Mononuclear cell (primary cell): ENCODE results near the gene TRMT1. TPM values are rescaled to one million over a fixed set of nuclear protein-coding genes. Genes with fewer than 3 reads are reported as not detected.

ENCODE experiments used
- H3K27me3 ChIP-seq: 2 replicates; pipeline ENCODE4 v1.6.0; 2011; ENCODE audit warnings: low read length, control low read depth; ENCODE audit not compliant: insufficient read depth
- H3K4me1 ChIP-seq: 2 replicates; pipeline ENCODE4 v1.5.1; 2011; ENCODE audit warnings: mild to moderate bottlenecking, low read length, control low read depth; ENCODE audit not compliant: insufficient read depth
- H3K4me3 ChIP-seq: 2 replicates; pipeline ENCODE4 v1.5.1; 2011; ENCODE audit warnings: mild to moderate bottlenecking, low read length, moderate library complexity
- H3K9me3 ChIP-seq: 2 replicates; pipeline ENCODE4 v1.5.1; 2011; ENCODE audit warnings: low read depth, mild to moderate bottlenecking, control low read depth, low read length
- total RNA-seq: library from RNA; depleted of rRNA; stranded (reverse); fragments of >200 nt; gene quantifications from one replicate; pipeline ENCODE4 v1.2.3, GENCODE V29; 2012

Gene TRMT1
- total RNA-seq, 1 donor, result 30.7 TPM

DNA sequence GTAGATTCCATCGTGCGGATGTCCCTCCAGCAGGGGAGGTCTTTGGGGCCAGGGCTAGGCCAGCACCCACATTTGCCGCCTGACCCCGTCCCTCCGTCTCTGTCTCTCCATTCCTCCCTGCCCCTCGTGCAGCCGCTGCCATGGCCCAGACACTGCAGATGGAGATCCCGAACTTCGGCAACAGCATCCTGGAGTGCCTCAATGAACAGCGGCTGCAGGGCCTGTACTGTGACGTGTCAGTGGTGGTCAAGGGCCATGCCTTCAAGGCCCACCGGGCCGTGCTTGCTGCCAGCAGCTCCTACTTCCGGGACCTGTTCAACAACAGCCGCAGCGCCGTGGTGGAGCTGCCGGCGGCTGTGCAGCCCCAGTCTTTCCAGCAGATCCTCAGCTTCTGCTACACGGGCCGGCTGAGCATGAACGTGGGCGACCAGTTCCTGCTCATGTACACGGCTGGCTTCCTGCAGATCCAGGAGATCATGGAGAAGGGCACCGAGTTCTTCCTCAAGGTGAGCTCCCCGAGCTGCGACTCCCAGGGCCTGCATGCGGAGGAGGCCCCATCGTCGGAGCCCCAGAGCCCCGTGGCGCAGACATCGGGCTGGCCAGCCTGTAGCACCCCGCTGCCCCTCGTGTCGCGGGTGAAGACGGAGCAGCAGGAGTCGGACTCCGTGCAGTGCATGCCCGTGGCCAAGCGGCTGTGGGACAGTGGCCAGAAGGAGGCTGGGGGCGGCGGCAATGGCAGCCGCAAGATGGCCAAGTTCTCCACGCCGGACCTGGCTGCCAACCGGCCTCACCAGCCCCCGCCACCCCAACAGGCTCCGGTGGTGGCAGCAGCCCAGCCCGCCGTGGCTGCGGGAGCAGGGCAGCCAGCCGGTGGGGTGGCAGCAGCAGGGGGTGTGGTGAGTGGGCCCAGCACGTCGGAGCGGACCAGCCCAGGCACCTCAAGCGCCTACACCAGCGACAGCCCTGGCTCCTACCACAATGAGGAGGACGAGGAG, 18.8 kb upstream of the TRMT1 start:
- peaks cover 22% of the 10 kb centered on the region for H3K4me1 ChIP-seq
- H3K4me3 ChIP-seq, result no peak overlapping the region
- H3K9me3 ChIP-seq, result no peaks in the 10 kb centered on the region
- no peaks in the 10 kb centered on the region for H3K27me3 ChIP-seq

DNA sequence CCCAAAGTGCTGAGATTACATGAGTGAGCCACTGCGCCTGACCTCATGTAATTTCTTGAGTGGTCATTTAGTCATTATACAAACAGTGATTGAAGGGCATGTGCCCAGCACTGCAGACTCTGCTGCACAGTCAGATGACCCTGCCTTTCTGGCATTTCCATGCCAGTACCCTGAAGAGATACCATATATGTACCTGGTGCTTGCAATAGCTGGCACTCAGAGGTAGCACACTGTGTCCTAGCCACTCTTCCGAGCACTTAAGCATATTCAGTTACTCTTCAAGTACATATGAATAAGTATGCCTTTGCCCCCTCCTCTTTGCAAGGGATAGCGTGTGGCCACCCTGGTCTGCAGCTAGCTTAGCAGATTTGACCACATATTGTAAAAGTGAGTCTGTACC, 18.1 kb upstream of the TRMT1 start:
- no peaks in the 10 kb centered on the region for H3K27me3 ChIP-seq
- no peak overlapping the region for H3K4me3 ChIP-seq
- no peaks in the 10 kb centered on the region for H3K9me3 ChIP-seq
- H3K4me1 ChIP-seq, result peaks cover 22% of the 10 kb centered on the region

GRCh38 chr19:13133241-13133870, 16.8 kb upstream of the TRMT1 start:
- Histone ChIP-seq H3K9me3 (no peaks in the 10 kb centered on the region), H3K27me3 (no peaks in the 10 kb centered on the region), H3K4me3 (no peak overlapping the region), H3K4me1 (peaks cover 22% of the 10 kb centered on the region)

DNA sequence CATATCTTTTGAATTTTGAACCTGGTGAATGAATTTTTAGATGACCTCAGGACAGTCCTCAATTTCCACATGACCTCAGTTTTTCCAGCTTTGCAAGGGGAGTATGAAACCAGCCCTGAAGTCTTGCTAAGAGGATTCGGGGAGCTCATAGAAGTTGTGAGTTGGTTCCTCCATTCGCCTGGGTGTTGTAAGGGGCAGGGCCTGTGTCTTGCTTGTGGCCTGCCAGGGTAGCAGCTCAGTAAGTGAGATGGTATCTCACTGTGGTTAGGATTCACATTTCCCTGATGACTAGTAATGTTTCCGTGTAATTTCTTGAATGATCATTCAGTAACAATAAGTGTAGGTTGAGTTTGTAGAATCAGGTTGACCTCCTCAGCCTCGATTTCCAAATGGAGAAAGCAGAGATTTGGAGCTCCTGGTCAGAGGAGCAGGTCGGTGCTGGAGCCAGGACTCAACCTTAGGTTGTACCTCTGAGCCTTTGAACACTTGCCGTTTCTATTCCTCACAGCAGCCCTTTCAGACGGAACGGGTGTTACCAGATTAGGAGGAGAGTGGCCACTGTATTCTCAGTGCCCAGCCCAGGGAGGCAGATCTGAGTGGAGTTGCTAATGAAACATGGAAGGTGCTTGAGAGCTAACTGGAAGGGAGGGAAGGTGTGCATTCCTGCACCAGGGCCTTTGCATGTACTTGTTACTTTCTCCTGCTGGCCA, 16.1 kb upstream of the TRMT1 start:
- Histone ChIP-seq H3K9me3 (no peaks in the 10 kb centered on the region), H3K4me1 (peaks cover 22% of the 10 kb centered on the region), H3K27me3 (no peaks in the 10 kb centered on the region), H3K4me3 (no peak overlapping the region)

DNA sequence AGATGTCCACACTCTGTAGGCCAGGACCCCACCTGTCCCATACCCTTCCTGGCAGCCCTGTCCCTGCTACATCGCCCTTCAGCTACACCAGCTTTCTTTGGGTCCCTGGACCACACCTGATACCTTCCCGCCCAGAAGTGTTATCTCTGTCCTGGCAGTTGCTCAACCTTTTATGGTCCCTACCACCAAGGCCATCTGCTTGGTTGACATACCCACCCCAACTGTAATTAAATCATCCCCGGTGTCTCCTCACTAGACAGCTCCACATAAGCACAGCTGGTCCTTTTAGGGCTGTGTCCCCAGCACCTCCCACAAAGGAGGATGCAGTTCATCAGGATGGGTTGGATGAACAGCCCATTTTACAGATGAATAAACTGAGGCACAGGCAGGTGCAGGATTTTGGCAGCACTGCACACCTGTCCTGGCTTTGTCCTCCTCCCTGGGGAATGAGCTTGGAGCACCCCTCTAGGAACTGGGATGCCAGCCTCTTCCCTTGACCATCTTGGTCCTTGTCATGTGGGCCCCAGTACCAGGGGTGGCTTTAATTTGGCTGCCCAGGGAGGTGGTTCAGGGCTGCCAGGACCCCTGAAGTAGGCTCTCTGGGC, 14.4 kb upstream of the TRMT1 start:
- no peaks in the 10 kb centered on the region for H3K27me3 ChIP-seq
- no peak overlapping the region for H3K4me3 ChIP-seq
- peaks cover 22% of the 10 kb centered on the region for H3K4me1 ChIP-seq
- no peaks in the 10 kb centered on the region for H3K9me3 ChIP-seq

DNA sequence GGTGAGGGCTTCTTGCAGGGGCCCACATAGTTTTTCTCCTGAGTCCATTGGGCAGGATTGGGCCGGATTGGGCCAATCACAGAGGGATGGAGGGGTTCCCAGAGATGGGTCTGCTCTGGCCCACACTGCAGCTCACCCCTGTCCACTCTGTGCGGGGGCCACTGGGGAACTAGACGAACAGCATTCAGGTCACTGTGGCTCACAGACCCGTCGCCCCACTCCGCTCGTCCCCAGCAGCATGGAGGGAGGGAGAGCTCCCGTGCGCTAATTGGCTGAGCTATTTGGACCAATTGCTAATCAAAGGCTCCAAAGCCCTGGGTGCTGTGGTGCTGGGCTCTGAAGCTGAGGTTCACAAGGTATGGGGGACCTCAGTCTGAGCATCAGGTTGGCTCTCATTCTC, 12.8 kb upstream of the TRMT1 start:
- Histone ChIP-seq H3K9me3 (no peaks in the 10 kb centered on the region), H3K4me3 (no peak overlapping the region), H3K27me3 (no peaks in the 10 kb centered on the region), H3K4me1 (peaks cover 22% of the 10 kb centered on the region)

- Histone ChIP-seq H3K4me3 (no peak overlapping the region), H3K9me3 (no peaks in the 10 kb centered on the region), H3K4me1 (peaks cover 19% of the 10 kb centered on the region), H3K27me3 (no peaks in the 10 kb centered on the region)
These were observed 12.0 kb upstream of the TRMT1 start for GRCh38 chr19:13128583-13128982.

GRCh38 chr19:13127811-13128575, 11.5 kb upstream of the TRMT1 start:
- no peaks in the 10 kb centered on the region for H3K9me3 ChIP-seq
- H3K27me3 ChIP-seq, result no peaks in the 10 kb centered on the region
- H3K4me3 ChIP-seq, result no peak overlapping the region
- peaks cover 13% of the 10 kb centered on the region for H3K4me1 ChIP-seq

DNA sequence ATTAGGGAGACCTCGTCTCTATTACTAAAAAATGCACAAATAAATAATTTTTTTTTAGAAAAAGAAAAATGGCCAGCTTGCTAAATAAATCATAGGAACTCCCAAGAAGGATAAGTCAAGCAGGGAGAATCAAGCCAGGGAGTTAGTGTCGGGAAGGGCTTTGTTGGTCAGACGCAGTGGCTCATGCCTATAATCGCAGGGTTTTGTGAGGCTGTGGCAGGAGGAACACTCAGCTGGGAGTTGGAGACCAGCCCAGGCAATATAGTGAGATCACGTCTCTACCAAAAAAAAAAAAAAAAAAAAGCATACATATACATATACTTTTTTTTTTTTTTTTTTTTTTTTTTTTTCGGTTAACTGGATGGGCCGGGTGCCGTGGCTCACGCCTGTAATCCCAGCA, 10.5 kb upstream of the TRMT1 start:
- Histone ChIP-seq H3K9me3 (no peaks in the 10 kb centered on the region), H3K4me3 (no peak overlapping the region), H3K27me3 (no peaks in the 10 kb centered on the region), H3K4me1 (peaks cover 4% of the 10 kb centered on the region)

- H3K9me3 ChIP-seq, result no peaks in the 10 kb centered on the region
These were observed 6.7 kb upstream of the TRMT1 start for GRCh38 chr19:13122980-13123957.

GRCh38 chr19:13122275-13122878, 5.8 kb upstream of the TRMT1 start:
- no peaks in the 10 kb centered on the region for H3K27me3 ChIP-seq
- no peaks in the 10 kb centered on the region for H3K9me3 ChIP-seq
- no peak overlapping the region for H3K4me3 ChIP-seq
- H3K4me1 ChIP-seq, result peaks cover 36% of the 10 kb centered on the region

More at GRCh38 chr19:13122980-13123957, 6.7 kb upstream of the TRMT1 start:
- no peaks in the 10 kb centered on the region for H3K27me3 ChIP-seq
- H3K4me3 ChIP-seq, result no peak overlapping the region
- peaks cover 31% of the 10 kb centered on the region for H3K4me1 ChIP-seq

DNA sequence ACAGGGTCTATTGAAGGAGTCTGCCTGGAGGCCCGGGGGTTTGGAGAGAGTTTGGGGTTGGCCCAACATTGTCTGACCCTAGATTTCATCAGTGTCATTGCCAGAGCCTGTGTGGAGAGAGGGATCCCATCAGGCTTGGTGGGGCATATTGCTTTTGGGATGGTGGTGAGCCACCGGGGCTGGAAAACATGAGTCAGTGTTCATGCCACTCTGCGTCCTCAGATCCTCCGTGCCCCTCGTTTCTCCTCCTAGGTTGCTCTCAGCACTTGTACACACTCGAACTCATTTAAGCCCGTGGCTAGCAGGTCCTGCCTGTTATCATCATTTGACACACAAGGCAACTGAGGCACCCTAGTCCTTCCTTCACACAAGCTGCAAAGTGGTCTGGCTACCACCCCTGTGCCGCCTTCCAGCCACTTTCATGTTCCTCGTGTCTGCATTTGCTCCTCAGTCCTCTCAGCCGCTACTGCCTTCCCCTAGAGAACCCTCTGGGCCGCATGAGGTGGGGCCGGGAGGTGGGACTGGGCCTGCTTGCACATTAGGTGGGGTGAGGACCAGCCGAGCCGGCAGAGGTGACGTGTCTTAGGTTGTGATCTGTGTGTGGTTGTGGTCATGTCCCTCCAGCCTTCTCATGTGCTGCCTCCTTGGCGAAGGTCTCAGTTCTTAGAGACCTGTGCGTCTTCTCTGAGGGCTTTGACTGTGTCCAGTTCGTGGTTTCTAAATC, 5.2 kb upstream of the TRMT1 start:
- H3K27me3 ChIP-seq, result no peaks in the 10 kb centered on the region
- no peaks in the 10 kb centered on the region for H3K9me3 ChIP-seq
- H3K4me1 ChIP-seq, result peaks cover 43% of the 10 kb centered on the region
- no peak overlapping the region for H3K4me3 ChIP-seq
